ENCODE measurements around the gene CYB561D2. TPM values are rescaled to one million over a fixed set of nuclear protein-coding genes. Genes with fewer than 3 reads are reported as not detected.

Gene CYB561D2
- total and polyA plus RNA-seq, 10 of the 15 experiments (the other 5 are each of a cell fraction or from before 2014, with no cell fraction given) = 7.6 to 39.2 (median 18.8) TPM

DNA sequence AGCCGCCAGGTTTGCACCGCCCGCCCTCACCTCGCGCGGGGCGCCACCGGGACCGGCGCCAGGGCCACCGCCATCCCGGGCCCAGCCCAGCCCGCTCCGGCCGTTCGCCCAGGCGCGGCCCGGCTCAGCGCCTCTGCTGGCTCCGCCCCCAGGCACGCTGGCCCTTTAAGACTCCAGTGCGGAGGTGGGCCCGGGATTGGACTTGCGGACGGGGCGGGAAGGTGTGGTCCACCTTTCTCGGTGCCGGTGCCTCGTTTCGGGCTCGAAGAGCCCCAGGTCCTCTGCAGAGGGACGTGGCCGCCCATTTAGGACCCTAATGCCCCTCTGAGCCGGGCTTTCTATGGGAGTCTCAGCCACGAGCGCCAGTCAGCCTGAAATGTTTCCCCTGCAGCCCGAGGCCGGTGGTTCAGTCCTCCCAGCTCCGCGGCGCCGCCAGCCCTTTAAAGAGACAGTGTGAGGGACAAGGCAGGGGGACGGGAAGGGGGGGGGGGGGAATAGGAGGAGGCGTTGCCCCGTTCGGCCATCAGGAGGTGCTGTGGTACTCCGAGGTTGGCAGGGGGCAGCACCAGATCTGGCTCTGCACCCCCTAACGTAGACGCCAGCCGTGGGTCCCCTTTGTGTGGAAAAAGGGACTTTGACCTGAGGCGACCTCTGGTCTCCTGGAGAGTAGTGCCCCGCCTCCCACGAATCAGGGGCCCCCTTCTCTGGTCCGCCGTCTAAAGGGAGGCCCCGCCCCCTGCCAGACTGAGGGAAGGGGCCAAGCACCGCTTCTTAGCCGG lies 29.1 kb upstream of the CYB561D2 start (continued):
- TF ChIP-seq MEF2B (IDR thresholded peaks at IDR 0.05; ENCODE audit: partially characterized antibody, poor library complexity, severe bottlenecking) (no peak), WRNIP1 (IDR thresholded peaks at IDR 0.05; ENCODE audit: borderline replicate concordance, low read depth, low read length) (no peak), SMAD1 (IDR thresholded peaks at IDR 0.05; ENCODE audit: low read depth, partially characterized antibody) (no peak), EED (IDR thresholded peaks at IDR 0.05; ENCODE audit: low read depth) (no peak), NFYB (IDR thresholded peaks at IDR 0.05; ENCODE audit: insufficient read depth, low read depth, low read length) (no peak), IKZF1 (conservative IDR thresholded peaks at IDR 0.05) (peak; percentile 89), MYC (IDR thresholded peaks at IDR 0.05; ENCODE audit: insufficient read depth, insufficient read length, insufficient replicate concordance, low read length, severe bottlenecking) (no peak), FOXK2 (IDR thresholded peaks at IDR 0.05) (peak; percentile 99), ZSCAN29 (IDR thresholded peaks at IDR 0.05) (no peak), ZNF207 (IDR thresholded peaks at IDR 0.05; ENCODE audit: borderline replicate concordance) (peak; percentile 99), ASH2L (IDR thresholded peaks at IDR 0.05; ENCODE audit: borderline replicate concordance, low read depth) (no peak), SMAD5 (IDR thresholded peaks at IDR 0.05; ENCODE audit: low read depth) (no peak), ZNF622 (IDR thresholded peaks at IDR 0.05) (no peak), PAX8 (IDR thresholded peaks at IDR 0.05) (no peak), MTA2 (IDR thresholded peaks at IDR 0.05; ENCODE audit: low read depth) (no peak), CREM (IDR thresholded peaks at IDR 0.05; ENCODE audit: low read depth) (peak; percentile 51), CEBPB (IDR thresholded peaks at IDR 0.05; ENCODE audit: borderline replicate concordance in 1 of 2, low read depth in 2 of 2, low read length in 2 of 2) (no peak), ZZZ3 (IDR thresholded peaks at IDR 0.05; ENCODE audit: control insufficient read depth, insufficient read length, low read depth) (no peak)
- TF ChIP-seq, protein P1, sequence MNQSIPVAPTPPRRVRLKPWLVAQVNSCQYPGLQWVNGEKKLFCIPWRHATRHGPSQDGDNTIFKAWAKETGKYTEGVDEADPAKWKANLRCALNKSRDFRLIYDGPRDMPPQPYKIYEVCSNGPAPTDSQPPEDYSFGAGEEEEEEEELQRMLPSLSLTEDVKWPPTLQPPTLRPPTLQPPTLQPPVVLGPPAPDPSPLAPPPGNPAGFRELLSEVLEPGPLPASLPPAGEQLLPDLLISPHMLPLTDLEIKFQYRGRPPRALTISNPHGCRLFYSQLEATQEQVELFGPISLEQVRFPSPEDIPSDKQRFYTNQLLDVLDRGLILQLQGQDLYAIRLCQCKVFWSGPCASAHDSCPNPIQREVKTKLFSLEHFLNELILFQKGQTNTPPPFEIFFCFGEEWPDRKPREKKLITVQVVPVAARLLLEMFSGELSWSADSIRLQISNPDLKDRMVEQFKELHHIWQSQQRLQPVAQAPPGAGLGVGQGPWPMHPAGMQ (IDR thresholded peaks at IDR 0.05; ENCODE audit: borderline replicate concordance) = no peak
- TF ChIP-seq, protein P2, sequence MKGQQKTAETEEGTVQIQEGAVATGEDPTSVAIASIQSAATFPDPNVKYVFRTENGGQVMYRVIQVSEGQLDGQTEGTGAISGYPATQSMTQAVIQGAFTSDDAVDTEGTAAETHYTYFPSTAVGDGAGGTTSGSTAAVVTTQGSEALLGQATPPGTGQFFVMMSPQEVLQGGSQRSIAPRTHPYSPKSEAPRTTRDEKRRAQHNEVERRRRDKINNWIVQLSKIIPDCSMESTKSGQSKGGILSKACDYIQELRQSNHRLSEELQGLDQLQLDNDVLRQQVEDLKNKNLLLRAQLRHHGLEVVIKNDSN (IDR thresholded peaks at IDR 0.05; ENCODE audit: borderline replicate concordance, extremely low read length, insufficient read depth, low read depth, low read length) = no peak
- TF ChIP-seq, protein P3, sequence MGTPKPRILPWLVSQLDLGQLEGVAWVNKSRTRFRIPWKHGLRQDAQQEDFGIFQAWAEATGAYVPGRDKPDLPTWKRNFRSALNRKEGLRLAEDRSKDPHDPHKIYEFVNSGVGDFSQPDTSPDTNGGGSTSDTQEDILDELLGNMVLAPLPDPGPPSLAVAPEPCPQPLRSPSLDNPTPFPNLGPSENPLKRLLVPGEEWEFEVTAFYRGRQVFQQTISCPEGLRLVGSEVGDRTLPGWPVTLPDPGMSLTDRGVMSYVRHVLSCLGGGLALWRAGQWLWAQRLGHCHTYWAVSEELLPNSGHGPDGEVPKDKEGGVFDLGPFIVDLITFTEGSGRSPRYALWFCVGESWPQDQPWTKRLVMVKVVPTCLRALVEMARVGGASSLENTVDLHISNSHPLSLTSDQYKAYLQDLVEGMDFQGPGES (IDR thresholded peaks at IDR 0.05) = peak; percentile 42; the same call in 1 of the 2 replicates
- TF ChIP-seq, protein P4, sequence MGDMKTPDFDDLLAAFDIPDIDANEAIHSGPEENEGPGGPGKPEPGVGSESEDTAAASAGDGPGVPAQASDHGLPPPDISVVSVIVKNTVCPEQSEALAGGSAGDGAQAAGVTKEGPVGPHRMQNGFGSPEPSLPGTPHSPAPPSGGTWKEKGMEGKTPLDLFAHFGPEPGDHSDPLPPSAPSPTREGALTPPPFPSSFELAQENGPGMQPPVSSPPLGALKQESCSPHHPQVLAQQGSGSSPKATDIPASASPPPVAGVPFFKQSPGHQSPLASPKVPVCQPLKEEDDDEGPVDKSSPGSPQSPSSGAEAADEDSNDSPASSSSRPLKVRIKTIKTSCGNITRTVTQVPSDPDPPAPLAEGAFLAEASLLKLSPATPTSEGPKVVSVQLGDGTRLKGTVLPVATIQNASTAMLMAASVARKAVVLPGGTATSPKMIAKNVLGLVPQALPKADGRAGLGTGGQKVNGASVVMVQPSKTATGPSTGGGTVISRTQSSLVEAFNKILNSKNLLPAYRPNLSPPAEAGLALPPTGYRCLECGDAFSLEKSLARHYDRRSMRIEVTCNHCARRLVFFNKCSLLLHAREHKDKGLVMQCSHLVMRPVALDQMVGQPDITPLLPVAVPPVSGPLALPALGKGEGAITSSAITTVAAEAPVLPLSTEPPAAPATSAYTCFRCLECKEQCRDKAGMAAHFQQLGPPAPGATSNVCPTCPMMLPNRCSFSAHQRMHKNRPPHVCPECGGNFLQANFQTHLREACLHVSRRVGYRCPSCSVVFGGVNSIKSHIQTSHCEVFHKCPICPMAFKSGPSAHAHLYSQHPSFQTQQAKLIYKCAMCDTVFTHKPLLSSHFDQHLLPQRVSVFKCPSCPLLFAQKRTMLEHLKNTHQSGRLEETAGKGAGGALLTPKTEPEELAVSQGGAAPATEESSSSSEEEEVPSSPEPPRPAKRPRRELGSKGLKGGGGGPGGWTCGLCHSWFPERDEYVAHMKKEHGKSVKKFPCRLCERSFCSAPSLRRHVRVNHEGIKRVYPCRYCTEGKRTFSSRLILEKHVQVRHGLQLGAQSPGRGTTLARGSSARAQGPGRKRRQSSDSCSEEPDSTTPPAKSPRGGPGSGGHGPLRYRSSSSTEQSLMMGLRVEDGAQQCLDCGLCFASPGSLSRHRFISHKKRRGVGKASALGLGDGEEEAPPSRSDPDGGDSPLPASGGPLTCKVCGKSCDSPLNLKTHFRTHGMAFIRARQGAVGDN (IDR thresholded peaks at IDR 0.05) = no peak

All from GM12878 (cell line).